Transverse colon (tissue), 4 donors: ENCODE measurements around the gene PGS1. TPM values are rescaled to one million over a fixed set of nuclear protein-coding genes. Genes with fewer than 3 reads are reported as not detected.

Source experiments
- DNase-seq: peaks from one replicate; pipeline ENCODE4 v3.0.0-alpha.2; 2019
- H3K27ac ChIP-seq, 4 donors: fragments of 200-600 bp; sonication (generic); 2 replicates each; pipeline ENCODE4 v1.5.1; 2016 to 2018; ENCODE audit warnings: inconsistent platforms in 4 of 4
- H3K27me3 ChIP-seq: fragments of 200-600 bp; sonication (generic); 2 replicates; pipeline ENCODE4 v1.5.1; 2017; ENCODE audit warnings: inconsistent platforms
- H3K36me3 ChIP-seq, 4 donors: fragments of 200-600 bp; sonication (generic); 2 replicates each; pipeline ENCODE4 v1.5.1; 2017 to 2019; ENCODE audit warnings: inconsistent platforms in 4 of 4
- H3K4me1 ChIP-seq, 4 donors: fragments of 200-600 bp; sonication (generic); 2 replicates each; pipeline ENCODE4 v1.5.1; 2017 to 2020; ENCODE audit warnings: inconsistent platforms in 4 of 4
- H3K4me3 ChIP-seq, 4 donors: fragments of 200-600 bp; sonication (generic); 1 replicate in 1 of 4; 2 replicates in 3 of 4; pipeline versions ENCODE4 v1.5.1 to v1.6.1; 2017 to 2019; ENCODE audit warnings: inconsistent platforms in 4 of 4
- H3K9me3 ChIP-seq, 2 donors: fragments of 200-600 bp; sonication (generic); 2 replicates each; pipeline ENCODE4 v1.5.1; 2017 to 2019; ENCODE audit warnings: inconsistent platforms in 2 of 2
- CTCF ChIP-seq, 5 experiments: fragments of 200-600 bp in 3 of 5; fragments of 450-650 bp in 2 of 5; sonication (generic) in 3 of 5; IDR thresholded peaks; 1 replicate in 2 of 5; 2 replicates in 3 of 5; pipeline ENCODE4 v1.5.1; 2016 to 2017; ENCODE audit warnings: antibody characterized with exemption in 5 of 5, inconsistent platforms in 3 of 5, mild to moderate bottlenecking in 2 of 5, moderate library complexity in 1 of 5
- EP300 ChIP-seq: sonication (generic); formaldehyde crosslinking; IDR thresholded peaks from one replicate; pipeline ENCODE4 v1.6.1; 2017; ENCODE audit warnings: antibody characterized with exemption, low read depth
- POLR2A ChIP-seq: fragments of 450-650 bp; IDR thresholded peaks from one replicate; pipeline ENCODE4 v1.6.1; 2016; ENCODE audit warnings: antibody characterized with exemption, mild to moderate bottlenecking, moderate library complexity
- POLR2AphosphoS5 ChIP-seq, 3 donors: sonication (generic); formaldehyde crosslinking; IDR thresholded peaks; one replicate each; pipeline ENCODE4 v1.6.1; 2016; ENCODE audit warnings: antibody characterized with exemption in 3 of 3
- WGBS, 2 donors: methylation state at CpG; one replicate each; pipeline ENCODE4 v1.1.5; 2018; ENCODE audit warnings: low coverage in 1 of 2; 5-methylcytosine and 5-hydroxymethylcytosine counted together
- in situ Hi-C, 4 donors: fragments of 200-750 bp; cut with MboI; loops; one replicate each; pipeline versions ENCODE4 v1.15.0 to v1.15.1; 2017; ENCODE audit warnings: low sequenced_read_pairs in 3 of 4, low pct_ligation_motif_present in 1 of 4, low pct_unique_long_range_greater_than_20kb in 1 of 4
- intact Hi-C: fragments of 100-400 bp; cut with DNase I; formaldehyde crosslinking; loops from one replicate; pipeline ENCODE4 v1.15.1; 2023; ENCODE audit warnings: low total_unique reads
- small RNA-seq, 4 donors: library from RNA; depleted of rRNA; stranded (forward); fragments of <200 nt; gene quantifications; one replicate each; pipeline ENCODE3, GENCODE V24; 2016
- total RNA-seq, 4 donors: library from RNA; depleted of rRNA; stranded (reverse); fragments of >200 nt; gene quantifications; one replicate each; pipeline ENCODE4 v1.1.0, GENCODE V29; 2016

The PGS1 gene
- total RNA-seq, 4 donors from 2014 or later = 32.1 to 77.6 (median 60.1) TPM

GRCh38 chr17:78472035-78472905 is 93.8 kb downstream of the PGS1 start:
- 72 to 74% methylated on average over 2 to 29 of the region's 29 CpGs for WGBS, 2 donors
- intact Hi-C loops = no loop called here
- TF ChIP-seq EP300 (no peak), POLR2AphosphoS5 (IDR thresholded peaks at IDR 0.05) (no peak), POLR2A (no peak), CTCF (IDR thresholded peaks at IDR 0.05) (no peak)
- Histone ChIP-seq H3K9me3 (no peaks in the 10 kb centered on the region), H3K4me1 (peaks cover 0 to 6% (median 0%) of the 10 kb centered on the region in 4 donors), H3K4me3 (no peak overlapping the region), H3K27ac (no peak overlapping the region), H3K27me3 (peaks cover 4% of the 10 kb centered on the region), H3K36me3 (no peaks in the 10 kb centered on the region)
- DNase-seq = no peak
- in situ Hi-C loops = no loop called here

GRCh38 chr17:78473951-78474613 is 95.6 kb downstream of the PGS1 start:
- TF ChIP-seq POLR2AphosphoS5 (IDR thresholded peaks at IDR 0.05) = no peak
- H3K36me3 ChIP-seq = no peaks in the 10 kb centered on the region
- no peak for DNase-seq
- H3K27me3 ChIP-seq = peaks cover 4% of the 10 kb centered on the region
- H3K27ac ChIP-seq = no peak overlapping the region
- intact Hi-C loops (no loop called here), in situ Hi-C loops (no loop called here)
- H3K4me1 ChIP-seq = peaks cover 0 to 6% (median 0%) of the 10 kb centered on the region in 4 donors
- H3K4me3 ChIP-seq = no peak overlapping the region
- H3K9me3 ChIP-seq = no peaks in the 10 kb centered on the region
- WGBS, 2 donors = 55 to 89% methylated on average over 2 to 12 of the region's 12 CpGs

Small RNA genes lying within 50 kb of the gene (small RNA-seq; reads per million reads assigned to genes)
- 0 reads per million in 4 donors for gene RF00415
- gene RN7SL236P = 0 reads per million in 4 donors

Other genes with a start within 250 kb of the PGS1 start
- 100 to 1,000 TPM in 1 of 4 donors, 10 to 100 TPM in 3; 39.7 to 181 (median 68.0) TPM for gene TMC6, start 249.9 kb upstream of the PGS1 start, total RNA-seq
- 10 to 100 TPM in 2 of 4 donors, 1 to 10 TPM in 2; 1.2 to 40.8 (median 9.8) TPM for gene TMC8, start 247.9 kb upstream of the PGS1 start, total RNA-seq
- gene C17orf99, start 232.3 kb upstream of the PGS1 start, total RNA-seq = not detected
- 100 to 1,000 TPM; 102 to 121 (median 106) TPM for gene SYNGR2, start 210.1 kb upstream of the PGS1 start, total RNA-seq
- 10 to 100 TPM in 1 of 4 donors, 1 to 10 TPM in 3; 7.4 to 27.9 (median 9.4) TPM for gene TK1, start 191.6 kb upstream of the PGS1 start, total RNA-seq
- gene AFMID, start 191.3 kb upstream of the PGS1 start, total RNA-seq = 10 to 100 TPM; 33.7 to 82.4 (median 60.4) TPM
- gene BIRC5, start 164.4 kb upstream of the PGS1 start, total RNA-seq = 1 to 10 TPM; 1.2 to 7.9 (median 3.6) TPM
- gene TMEM235, start 147.0 kb upstream of the PGS1 start, total RNA-seq = not detected
- 100 to 1,000 TPM in 1 of 4 donors, 10 to 100 TPM in 3; 22.3 to 230 (median 37.6) TPM for gene SOCS3, start 18.6 kb upstream of the PGS1 start, total RNA-seq
- gene DNAH17, start 198.7 kb downstream of the PGS1 start, total RNA-seq = under 1 TPM in 1 of 4 donors, not detected in 3; under 0.01 TPM